PFSK-1 (cell line): ENCODE data around the gene TENM3.

ENCODE experiments used
- FOXP2 ChIP-seq: optimal IDR thresholded peaks from 2 replicates; pipeline ENCODE3; 2011; ENCODE audit warnings: borderline replicate concordance, control low read depth, inconsistent platforms; ENCODE audit not compliant: insufficient read depth; ENCODE audit errors: extremely low read length, extremely low read depth
- POLR2AphosphoS5 ChIP-seq: IDR thresholded peaks from 2 replicates; pipeline ENCODE4 v1.6.1; 2012; ENCODE audit warnings: low read depth, mild to moderate bottlenecking, control low read depth, low read length, moderate library complexity
- REST ChIP-seq, 2 experiments: IDR thresholded peaks; 2 replicates each; pipeline versions ENCODE4 v1.6.1 to v1.8.0; 2011 to 2012; ENCODE audit warnings: low read depth in 2 of 2, low read length in 2 of 2, control low read depth in 1 of 2, inconsistent platforms in 1 of 2, mild to moderate bottlenecking in 1 of 2, moderate library complexity in 1 of 2; ENCODE audit not compliant: insufficient read depth in 1 of 2
- SIN3A ChIP-seq: IDR thresholded peaks from 2 replicates; pipeline ENCODE4 v1.6.1; 2012; ENCODE audit warnings: mild to moderate bottlenecking, low read length, moderate library complexity, borderline replicate concordance; ENCODE audit not compliant: insufficient read depth
- TAF1 ChIP-seq: IDR thresholded peaks from 2 replicates; pipeline ENCODE4 v1.6.1; 2012; ENCODE audit warnings: low read length, control low read depth, borderline replicate concordance; ENCODE audit not compliant: insufficient read depth

Gene TENM3

DNA sequence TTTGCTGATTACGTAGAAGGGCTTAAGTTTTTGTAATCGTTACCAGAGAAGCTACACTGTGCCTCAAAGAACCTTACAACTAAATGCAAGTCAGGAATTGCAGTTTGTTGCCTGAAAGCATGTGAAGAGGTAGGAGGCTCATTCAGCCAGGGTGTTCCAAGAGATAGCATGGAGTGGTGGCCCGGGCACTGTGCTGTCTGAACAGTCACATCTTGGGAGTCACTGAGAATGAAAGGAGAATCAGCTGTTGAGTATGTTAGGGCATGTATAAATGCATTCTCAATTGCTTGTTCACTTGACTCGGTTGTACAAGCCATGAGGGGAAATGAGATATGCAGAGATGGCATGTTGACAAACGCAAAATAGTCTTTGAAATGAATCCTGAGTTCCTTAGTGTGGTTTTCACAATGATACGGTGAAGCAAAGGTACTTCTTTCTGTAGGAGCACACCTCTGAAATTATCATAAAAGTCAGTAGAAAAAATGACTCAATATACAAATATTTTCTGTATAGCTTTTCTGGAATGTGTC is 513.0 kb downstream of the TENM3 start:
- TF ChIP-seq SIN3A (no peak), REST (IDR thresholded peaks at IDR 0.05; ENCODE audit: insufficient read depth in 1 of 2, low read depth in 2 of 2, low read length in 2 of 2) (no peak), FOXP2 (no peak), POLR2AphosphoS5 (no peak), TAF1 (no peak)

- TF ChIP-seq REST (IDR thresholded peaks at IDR 0.05; ENCODE audit: insufficient read depth in 1 of 2, low read depth in 2 of 2, low read length in 2 of 2) (no peak), FOXP2 (no peak), TAF1 (no peak), SIN3A (no peak), POLR2AphosphoS5 (no peak)
Measured at GRCh38 chr4:182758273-182758672, 515.1 kb downstream of the TENM3 start.

- TF ChIP-seq SIN3A (no peak), REST (IDR thresholded peaks at IDR 0.05; ENCODE audit: insufficient read depth in 1 of 2, low read depth in 2 of 2, low read length in 2 of 2) (no peak)
Measured at GRCh38 chr4:182760551-182761043, 517.4 kb downstream of the TENM3 start.

GRCh38 chr4:182764137-182764536 is 520.9 kb downstream of the TENM3 start:
- no peak for TF ChIP-seq FOXP2
- no peak for TF ChIP-seq POLR2AphosphoS5
- no peak for TF ChIP-seq SIN3A
- no peak for TF ChIP-seq REST (IDR thresholded peaks at IDR 0.05; ENCODE audit: insufficient read depth in 1 of 2, low read depth in 2 of 2, low read length in 2 of 2)
- no peak for TF ChIP-seq TAF1

DNA sequence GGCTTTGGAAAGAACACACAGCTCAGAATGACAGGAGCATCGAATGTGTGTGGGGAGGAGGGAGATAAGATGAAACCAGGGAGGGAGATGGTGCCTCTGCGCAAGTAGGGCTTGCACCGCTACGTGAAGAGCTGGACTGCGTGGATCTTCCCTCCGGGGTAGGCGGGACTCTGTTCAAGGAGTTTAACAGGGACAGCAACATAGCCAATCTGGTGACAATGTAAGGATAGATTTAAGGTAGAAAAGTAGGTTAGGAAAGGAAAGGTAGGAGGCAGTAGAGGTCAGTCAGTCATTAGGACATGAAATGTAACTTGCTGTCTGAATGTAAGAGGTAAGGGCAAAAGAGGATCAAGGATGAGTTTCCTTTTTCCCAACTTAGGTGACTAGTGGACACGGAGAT is 521.4 kb downstream of the TENM3 start:
- TF ChIP-seq REST (IDR thresholded peaks at IDR 0.05; ENCODE audit: insufficient read depth in 1 of 2, low read depth in 2 of 2, low read length in 2 of 2) (no peak), TAF1 (no peak), POLR2AphosphoS5 (no peak), FOXP2 (no peak), SIN3A (no peak)
